A549 treated with AZD2906 at 1 μM for 4 hours (cell line): ENCODE measurements around the gene OR2Y1. TPM values are rescaled to one million over a fixed set of nuclear protein-coding genes. Genes with fewer than 3 reads are reported as not detected.

ENCODE experiments used
- total RNA-seq: library from RNA; stranded (reverse); fragments of 200-300 nt; extraction: Qiagen RNA extraction; gene quantifications from 5 replicates; pipeline ENCODE4 v1.2.3, GENCODE V29; 2022

Gene OR2Y1
- not detected in 5 replicates for total RNA-seq

GRCh38 chr5:180739958-180740357, at the start of gene OR2Y1:
Gene OR2Y1, minus strand, starts transcription at chr5:180740058. Its CDS starts 0 bp downstream, at chr5:180740058.

Other genes with a start within 250 kb of the OR2Y1 start
- gene CNOT6, start 245.7 kb downstream of the OR2Y1 start, total RNA-seq, result 14.2 to 20.3 TPM (median 18.0 TPM) in 5 replicates
- gene SCGB3A1, start 148.6 kb downstream of the OR2Y1 start, total RNA-seq, result not detected in 5 replicates
- 3.4 to 4.3 TPM (median 3.6 TPM) in 5 replicates for gene FLT4, start 90.5 kb downstream of the OR2Y1 start, total RNA-seq
- 76.3 to 88.5 TPM (median 86.7 TPM) in 5 replicates for gene MGAT1, start 62.7 kb upstream of the OR2Y1 start, total RNA-seq
- gene ZFP62, start 121.2 kb upstream of the OR2Y1 start, total RNA-seq, result 7.2 to 9.3 TPM (median 8.2 TPM) in 5 replicates
- 0.06 TPM in 1 of 5 replicates, not detected in the others for gene BTNL8, start 159.1 kb upstream of the OR2Y1 start, total RNA-seq
- gene BTNL3, start 248.8 kb upstream of the OR2Y1 start, total RNA-seq, result not detected in 5 replicates